Epithelial cell of proximal tubule (primary cell): Measurements from ENCODE around the gene STRADA. TPM values are rescaled to one million over a fixed set of nuclear protein-coding genes. Genes with fewer than 3 reads are reported as not detected.
"Not testable (repeated sequence)": the region's sequence is repeated elsewhere in the genome, so short reads cannot be mapped to it uniquely, and the experiment has no call there.

Experiments
- DNase-seq: peaks from one replicate; pipeline ENCODE4 v3.0.0-alpha.2; 2011; ENCODE audit warnings: low read depth
- H3K4me3 ChIP-seq: 2 replicates; pipeline ENCODE4 v1.5.1; 2011; ENCODE audit warnings: low read depth, mild to moderate bottlenecking, low read length
- total RNA-seq: library from RNA; depleted of rRNA; stranded (reverse); fragments of >200 nt; gene quantifications from 2 replicates; pipeline ENCODE4 v1.2.3, GENCODE V29; 2015
- TF ChIP-seq, protein P1 (sequence below): conservative IDR thresholded peaks from 2 replicates; pipeline ENCODE4 v1.5.1; 2012; ENCODE audit warnings: low read depth, mild to moderate bottlenecking, low read length

The STRADA gene
- total RNA-seq, 1 donor from 2014 or later: 33.9 TPM

GRCh38 chr17:63735691-63736090 is 5.9 kb downstream of the STRADA start:
- DNase-seq: no peak
- TF ChIP-seq, protein P1, sequence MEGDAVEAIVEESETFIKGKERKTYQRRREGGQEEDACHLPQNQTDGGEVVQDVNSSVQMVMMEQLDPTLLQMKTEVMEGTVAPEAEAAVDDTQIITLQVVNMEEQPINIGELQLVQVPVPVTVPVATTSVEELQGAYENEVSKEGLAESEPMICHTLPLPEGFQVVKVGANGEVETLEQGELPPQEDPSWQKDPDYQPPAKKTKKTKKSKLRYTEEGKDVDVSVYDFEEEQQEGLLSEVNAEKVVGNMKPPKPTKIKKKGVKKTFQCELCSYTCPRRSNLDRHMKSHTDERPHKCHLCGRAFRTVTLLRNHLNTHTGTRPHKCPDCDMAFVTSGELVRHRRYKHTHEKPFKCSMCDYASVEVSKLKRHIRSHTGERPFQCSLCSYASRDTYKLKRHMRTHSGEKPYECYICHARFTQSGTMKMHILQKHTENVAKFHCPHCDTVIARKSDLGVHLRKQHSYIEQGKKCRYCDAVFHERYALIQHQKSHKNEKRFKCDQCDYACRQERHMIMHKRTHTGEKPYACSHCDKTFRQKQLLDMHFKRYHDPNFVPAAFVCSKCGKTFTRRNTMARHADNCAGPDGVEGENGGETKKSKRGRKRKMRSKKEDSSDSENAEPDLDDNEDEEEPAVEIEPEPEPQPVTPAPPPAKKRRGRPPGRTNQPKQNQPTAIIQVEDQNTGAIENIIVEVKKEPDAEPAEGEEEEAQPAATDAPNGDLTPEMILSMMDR: no peak
- no peak overlapping the region for H3K4me3 ChIP-seq

GRCh38 chr17:63722403-63722802 is 19.2 kb downstream of the STRADA start:
- H3K4me3 ChIP-seq: no peak overlapping the region
- TF ChIP-seq, protein P1: no peak

DNA sequence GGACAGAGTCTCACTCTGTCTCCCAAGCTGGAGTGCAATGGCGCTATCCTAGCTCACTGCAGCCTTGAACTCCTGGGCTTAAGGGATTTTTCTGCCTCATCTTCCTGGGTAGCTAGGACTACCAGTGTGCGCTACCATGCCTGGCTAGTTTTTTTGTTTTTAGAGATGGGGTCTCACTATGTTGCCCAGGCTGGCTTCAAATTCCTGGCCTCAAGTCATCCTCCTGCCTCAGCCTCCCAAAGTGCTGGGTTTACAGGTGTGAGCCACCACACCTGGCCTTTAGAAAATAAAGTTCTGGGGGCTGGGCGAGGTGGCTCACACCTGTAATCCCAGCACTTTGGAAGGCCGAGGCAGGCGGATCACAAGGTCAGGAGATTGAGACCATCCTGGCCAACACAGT is 21.4 kb downstream of the STRADA start:
- DNase-seq: not testable (repeated sequence)

More at GRCh38 chr17:63722403-63722802, 19.2 kb downstream of the STRADA start:
- DNase-seq: no peak

DNA sequence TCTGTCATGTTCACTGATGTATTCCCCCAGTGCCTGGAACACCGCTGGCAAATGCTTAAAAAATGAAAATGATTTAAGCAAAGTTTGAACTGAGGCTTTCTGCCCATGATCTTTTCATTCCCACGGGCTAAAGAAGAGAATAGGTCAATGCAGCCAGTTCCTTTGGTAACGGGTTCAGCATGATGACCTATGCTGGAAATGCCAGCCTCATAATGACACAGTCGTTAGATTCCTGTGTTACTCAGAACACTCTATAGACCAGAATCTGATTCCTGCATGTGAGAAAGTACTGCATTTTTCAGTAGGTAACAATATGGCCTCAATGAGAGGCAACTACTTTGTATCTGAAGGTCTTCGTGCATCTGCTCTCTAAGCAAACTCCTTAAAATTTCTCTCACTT is 22.6 kb downstream of the STRADA start:
- TF ChIP-seq, protein P1: no peak
- no peak for DNase-seq
- H3K4me3 ChIP-seq: no peak overlapping the region

More for the DNA sequence above, 21.4 kb downstream of the STRADA start:
- H3K4me3 ChIP-seq: not testable (repeated sequence)

DNA sequence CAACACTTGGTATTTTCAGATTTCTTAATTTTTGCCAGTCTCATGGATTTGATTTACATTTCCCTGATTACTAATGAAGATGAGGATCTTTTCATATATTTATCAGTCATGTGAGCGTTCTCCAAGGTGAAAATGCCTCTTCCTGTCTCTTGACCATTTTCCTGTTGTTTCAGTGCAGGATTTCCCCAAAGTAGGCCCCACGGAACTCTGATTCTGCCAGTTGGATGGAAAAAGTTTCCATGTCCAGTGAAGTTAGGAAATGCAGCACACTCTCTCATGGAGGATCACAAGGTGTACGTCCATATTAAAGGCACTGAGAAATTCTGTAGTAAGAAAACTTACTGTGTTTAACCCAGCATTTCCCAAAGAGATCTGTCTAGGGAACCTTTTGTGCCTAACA is 25.2 kb downstream of the STRADA start:
- H3K4me3 ChIP-seq: no peak overlapping the region
- no peak for DNase-seq
- TF ChIP-seq, protein P1: no peak

- H3K4me3 ChIP-seq: no peak overlapping the region
- TF ChIP-seq, protein P1: no peak
- DNase-seq: no peak
Measured at GRCh38 chr17:63714550-63715277, 26.9 kb downstream of the STRADA start.

GRCh38 chr17:63709110-63709509 is 32.5 kb downstream of the STRADA start:
- H3K4me3 ChIP-seq: no peak overlapping the region
- no peak for DNase-seq
- TF ChIP-seq, protein P1: no peak
